NCI-H2227 treated with DMSO at 0.1 percent for 48 hours (cell line): ENCODE results near the gene ANKRD44.
A peak's percentile ranks its signal among the peaks of the same experiment; 100 is the strongest.

ENCODE experiments used
- DNase-seq: peaks from one replicate; lab custom pipeline; 2025; lab: John Stamatoyannopoulos, UW

Gene ANKRD44

GRCh38 chr2:197141702-197142473 is 168.7 kb downstream of the ANKRD44 start:
- DNase-seq = no peak

- no peak for DNase-seq
Measured at GRCh38 chr2:197140045-197140444, 170.5 kb downstream of the ANKRD44 start.

GRCh38 chr2:197138506-197138905 is 172.1 kb downstream of the ANKRD44 start:
- DNase-seq = no peak

- DNase-seq = no peak
Measured at GRCh38 chr2:197137826-197138477, 172.6 kb downstream of the ANKRD44 start.

GRCh38 chr2:197137231-197137630 is 173.3 kb downstream of the ANKRD44 start:
- no peak for DNase-seq

GRCh38 chr2:197136452-197136851 is 174.1 kb downstream of the ANKRD44 start:
- DNase-seq = no peak

GRCh38 chr2:197135806-197136205 is 174.8 kb downstream of the ANKRD44 start:
- DNase-seq = no peak

- no peak for DNase-seq
Measured at GRCh38 chr2:197134206-197134605, 176.4 kb downstream of the ANKRD44 start.

- no peak for DNase-seq
Measured at GRCh38 chr2:197131558-197131855, 179.1 kb downstream of the ANKRD44 start.

- no peak for DNase-seq
Measured at GRCh38 chr2:197130318-197130717, 180.3 kb downstream of the ANKRD44 start.

GRCh38 chr2:197128897-197129296 is 181.7 kb downstream of the ANKRD44 start:
- no peak for DNase-seq

- no peak for DNase-seq
Measured at GRCh38 chr2:197128126-197128525, 182.5 kb downstream of the ANKRD44 start.

GRCh38 chr2:197126630-197127352 is 183.8 kb downstream of the ANKRD44 start:
- no peak for DNase-seq

GRCh38 chr2:197124639-197125390 is 185.8 kb downstream of the ANKRD44 start:
- no peak for DNase-seq

GRCh38 chr2:197122821-197123220 is 187.8 kb downstream of the ANKRD44 start:
- no peak for DNase-seq

- DNase-seq = no peak
Measured at GRCh38 chr2:197121756-197122385, 188.7 kb downstream of the ANKRD44 start.

GRCh38 chr2:197121255-197121654 is 189.3 kb downstream of the ANKRD44 start:
- no peak for DNase-seq

GRCh38 chr2:197116306-197116879 is 194.2 kb downstream of the ANKRD44 start:
- DNase-seq = no peak

GRCh38 chr2:197115325-197115724 is 195.3 kb downstream of the ANKRD44 start:
- no peak for DNase-seq

GRCh38 chr2:197113275-197113711 is 197.3 kb downstream of the ANKRD44 start:
- DNase-seq = peak; percentile 38

- DNase-seq = no peak
Measured at GRCh38 chr2:197109326-197109725, 201.3 kb downstream of the ANKRD44 start.
